GM23248 (cell line): ENCODE results near the gene ILK. TPM values are rescaled to one million over a fixed set of nuclear protein-coding genes. Genes with fewer than 3 reads are reported as not detected.

Source experiments
- DNase-seq: peaks from one replicate; pipeline ENCODE4 v3.0.0-alpha.2; 2015
- H2AFZ ChIP-seq: fragments of 200-600 bp; sonication (generic); 2 replicates; pipeline ENCODE4 v1.6.1; 2016; ENCODE audit warnings: antibody characterized with exemption
- H3F3A ChIP-seq: fragments of 200-600 bp; sonication (generic); 2 replicates; pipeline ENCODE4 v1.6.1; 2016; ENCODE audit warnings: mild to moderate bottlenecking, antibody characterized with exemption, mixed run types; ENCODE audit not compliant: insufficient read depth
- H3K27ac ChIP-seq: fragments of 200-600 bp; sonication (generic); 2 replicates; pipeline ENCODE4 v1.5.1; 2016; ENCODE audit warnings: mild to moderate bottlenecking
- H3K27me3 ChIP-seq: fragments of 200-600 bp; sonication (generic); replicated peaks from 2 replicates; pipeline ENCODE4 v1.6.1; 2016; ENCODE audit warnings: mild to moderate bottlenecking; ENCODE audit not compliant: insufficient read depth
- H3K36me3 ChIP-seq: fragments of 200-600 bp; sonication (generic); 2 replicates; pipeline ENCODE4 v1.6.1; 2016; ENCODE audit warnings: low read depth, mild to moderate bottlenecking
- H3K4me1 ChIP-seq: fragments of 200-600 bp; sonication (generic); 2 replicates; pipeline ENCODE4 v1.6.1; 2016; ENCODE audit warnings: mild to moderate bottlenecking; ENCODE audit not compliant: insufficient read depth
- H3K4me2 ChIP-seq: fragments of 200-600 bp; sonication (generic); one replicate; pipeline ENCODE4 v1.6.1; 2016; ENCODE audit warnings: mild to moderate bottlenecking; ENCODE audit not compliant: unreplicated experiment
- H3K4me3 ChIP-seq: fragments of 200-600 bp; sonication (generic); 2 replicates; pipeline ENCODE4 v1.5.1; 2016; ENCODE audit warnings: mild to moderate bottlenecking
- H3K79me2 ChIP-seq: fragments of 200-600 bp; sonication (generic); 2 replicates; pipeline ENCODE4 v1.6.1; 2016; ENCODE audit warnings: mild to moderate bottlenecking; ENCODE audit not compliant: insufficient read depth
- H3K9ac ChIP-seq: fragments of 200-600 bp; sonication (generic); 2 replicates; pipeline ENCODE4 v1.6.1; 2016; ENCODE audit warnings: mild to moderate bottlenecking
- H3K9me2 ChIP-seq: fragments of 200-600 bp; sonication (generic); 2 replicates; pipeline ENCODE4 v1.6.1; 2016; ENCODE audit warnings: mixed run types, mild to moderate bottlenecking, moderate library complexity; ENCODE audit not compliant: insufficient read depth
- H3K9me3 ChIP-seq: fragments of 200-600 bp; sonication (generic); one replicate; pipeline ENCODE4 v1.6.1; 2017; ENCODE audit warnings: low read depth
- H4K20me1 ChIP-seq: fragments of 200-600 bp; sonication (generic); 2 replicates; pipeline ENCODE4 v1.6.0; 2016; ENCODE audit not compliant: insufficient read depth
- EZH2 ChIP-seq: fragments of 200-600 bp; sonication (generic); IDR thresholded peaks from 2 replicates; pipeline ENCODE4 v1.6.1; 2018; ENCODE audit warnings: antibody characterized with exemption, mild to moderate bottlenecking; ENCODE audit not compliant: insufficient read depth, poor library complexity, severe bottlenecking
- EZH2phosphoT487 ChIP-seq: fragments of 200-600 bp; sonication (generic); IDR thresholded peaks from 2 replicates; pipeline ENCODE4 v1.6.1; 2018; ENCODE audit warnings: antibody characterized with exemption, moderate library complexity, mild to moderate bottlenecking, low read depth; ENCODE audit not compliant: insufficient read depth
- WGBS, 2 experiments: methylation state at CpG; one replicate each; pipeline ENCODE4 v1.1.6; 2015 to 2017; ENCODE audit warnings: low lambda C conversion rate in 2 of 2, low coverage in 1 of 2; ENCODE audit errors: missing lambda C conversion rate in 2 of 2; 5-methylcytosine and 5-hydroxymethylcytosine counted together
- in situ Hi-C: fragments of 300-500 bp; cut with MboI; formaldehyde crosslinking; loops from 2 replicates; pipeline ENCODE4 v1.15.0; 2020
- polyA plus RNA-seq: library from polyadenylated mRNA; unstranded; fragments of >200 nt; fragmentation: Nextera tagmentation; extraction: Ambion mirVana; gene quantifications from 2 replicates; pipeline ENCODE4 v1.2.1, GENCODE V29; 2016
- total RNA-seq: library from RNA; depleted of rRNA; stranded (reverse); fragments of >200 nt; shearing (Covaris generic); gene quantifications from 2 replicates; pipeline ENCODE4 v1.2.3, GENCODE V29; 2014

ILK gene
- total and polyA plus RNA-seq, 2 experiments from 2014 or later: 242 to 256 TPM

DNA sequence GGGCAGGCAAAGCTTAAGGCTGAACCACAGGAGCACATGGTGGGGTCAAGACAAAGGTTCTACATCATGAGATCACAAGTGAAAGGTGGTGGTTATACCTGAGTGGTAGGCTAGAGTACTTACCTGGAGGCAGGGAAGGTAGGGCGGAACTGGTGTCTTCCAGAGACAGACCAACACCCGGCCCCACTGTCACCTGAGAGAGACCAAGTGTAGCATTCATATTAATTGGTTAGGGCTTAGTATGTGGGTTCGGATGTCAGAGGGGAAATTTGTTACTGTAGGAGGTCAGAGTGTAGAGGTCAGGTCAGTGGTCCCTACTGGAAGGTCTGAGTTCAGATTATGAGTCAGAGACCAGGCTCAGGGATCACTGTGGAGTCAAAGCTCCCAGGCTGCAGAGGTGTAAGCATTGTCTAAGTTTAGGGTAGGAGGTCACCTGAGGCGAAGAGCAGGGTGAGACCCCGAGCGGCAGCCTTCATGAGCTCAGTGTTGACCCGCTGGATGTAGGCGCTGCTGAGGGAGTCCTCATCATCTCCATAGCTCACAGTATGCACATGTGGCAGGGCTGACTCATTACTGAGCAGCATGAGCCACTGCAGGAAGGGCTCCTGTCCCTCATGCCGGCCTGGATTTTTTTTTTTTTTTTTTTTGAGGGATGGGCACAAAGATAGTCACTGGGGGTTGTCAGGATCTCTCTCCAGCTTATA, 12.5 kb downstream of the ILK start:
- no peaks in the 10 kb centered on the region for H4K20me1 ChIP-seq
- H2AFZ ChIP-seq: no peak overlapping the region
- H3K79me2 ChIP-seq: peaks cover 22% of the 10 kb centered on the region
- peaks cover 27% of the 10 kb centered on the region for H3K4me1 ChIP-seq
- H3K27me3 ChIP-seq: no peaks in the 10 kb centered on the region
- in situ Hi-C loops: no loop called here
- TF ChIP-seq EZH2 (no peak), EZH2phosphoT487 (no peak)
- 81 to 83% methylated on average over 9 of the region's 9 CpGs for WGBS, 2 experiments
- DNase-seq: peak; percentile 66
- no peak overlapping the region for H3K27ac ChIP-seq
- H3K9me3 ChIP-seq: no peaks in the 10 kb centered on the region
- peaks cover 34% of the 10 kb centered on the region for H3F3A ChIP-seq
- H3K4me3 ChIP-seq: no peak overlapping the region
- no peaks in the 10 kb centered on the region for H3K9me2 ChIP-seq
- H3K9ac ChIP-seq: no peak overlapping the region
- H3K36me3 ChIP-seq: peaks cover 2% of the 10 kb centered on the region; the same call in 1 of the 2 replicates
- no peak overlapping the region for H3K4me2 ChIP-seq

DNA sequence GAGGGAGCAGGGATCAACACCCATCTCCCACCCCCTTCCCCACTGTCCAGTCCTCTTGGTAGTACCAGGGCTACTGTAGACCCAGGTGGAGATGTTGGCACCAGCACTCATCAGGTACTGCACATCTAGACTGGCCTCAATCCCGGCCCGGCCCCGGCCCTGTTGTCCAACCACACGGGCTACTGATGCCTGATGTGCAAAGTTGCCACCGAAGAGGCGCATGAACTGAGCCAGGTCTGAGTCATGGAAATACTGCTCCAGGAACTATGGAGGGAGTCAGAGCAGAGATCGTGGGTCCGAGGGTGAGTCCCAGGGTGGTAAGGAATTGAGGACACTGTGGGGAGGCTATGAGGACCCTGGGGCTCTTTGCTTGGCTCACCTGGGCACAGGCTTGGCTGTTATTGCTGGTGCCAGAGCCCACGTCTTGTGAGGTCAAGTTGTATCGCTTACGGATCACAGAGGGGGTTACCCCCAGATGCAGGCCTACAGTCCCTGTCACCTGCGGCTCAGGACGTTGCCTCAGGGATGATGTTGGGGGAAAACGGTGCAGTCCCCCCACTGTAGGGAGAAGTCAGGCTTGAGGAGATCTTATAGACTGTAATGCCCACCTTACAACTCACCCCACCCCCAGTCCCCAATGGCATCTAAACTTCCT, 13.1 kb downstream of the ILK start:
- H2AFZ ChIP-seq: no peak overlapping the region
- H3K79me2 ChIP-seq: peaks cover 16% of the 10 kb centered on the region
- peak; percentile 31 for DNase-seq
- peaks cover 31% of the 10 kb centered on the region for H3F3A ChIP-seq
- H3K9ac ChIP-seq: no peak overlapping the region
- H3K4me3 ChIP-seq: no peak overlapping the region
- no peaks in the 10 kb centered on the region for H3K9me3 ChIP-seq
- H3K4me1 ChIP-seq: peaks cover 25% of the 10 kb centered on the region
- H3K27me3 ChIP-seq: no peaks in the 10 kb centered on the region
- no peaks in the 10 kb centered on the region for H3K36me3 ChIP-seq
- H3K27ac ChIP-seq: 0 out of 2 replicates have a peak overlapping the region, but pooled peaks have one; percentile 8
- no peak overlapping the region for H3K4me2 ChIP-seq
- TF ChIP-seq EZH2: no peak
- TF ChIP-seq EZH2phosphoT487: no peak
- no peaks in the 10 kb centered on the region for H4K20me1 ChIP-seq
- no peaks in the 10 kb centered on the region for H3K9me2 ChIP-seq
- in situ Hi-C loops: no loop called here
- WGBS, 2 experiments: 88 to 93% methylated on average over 12 to 14 of the region's 14 CpGs

DNA sequence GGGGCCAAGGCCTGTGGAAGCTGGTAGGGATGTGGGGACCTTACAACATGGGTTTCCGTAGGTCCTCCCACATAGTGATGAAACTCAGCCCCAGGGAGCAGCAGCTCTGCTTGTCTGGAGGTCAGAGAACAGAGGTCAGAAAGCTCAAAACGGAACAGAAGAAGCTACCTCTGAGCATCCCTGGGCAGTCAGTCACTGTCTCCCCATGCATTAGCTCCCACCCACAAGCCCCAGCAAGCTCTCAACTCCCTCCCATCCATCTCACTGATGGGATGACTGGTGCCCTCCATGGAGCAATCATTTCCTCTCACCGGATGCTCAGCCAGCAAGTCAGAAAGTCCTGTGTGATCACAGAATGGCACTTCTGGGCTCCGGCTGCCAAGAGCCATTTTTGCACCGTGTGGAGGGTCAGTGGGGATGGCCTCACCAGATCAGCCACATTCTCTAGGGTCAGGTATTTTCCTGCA, 13.8 kb downstream of the ILK start:
- H3K27me3 ChIP-seq: no peaks in the 10 kb centered on the region
- H3K79me2 ChIP-seq: peaks cover 15% of the 10 kb centered on the region; the same call in 1 of the 2 replicates
- no peaks in the 10 kb centered on the region for H4K20me1 ChIP-seq
- peak overlapping the region; percentile 87 for H3K9ac ChIP-seq
- H3K9me2 ChIP-seq: no peaks in the 10 kb centered on the region
- TF ChIP-seq EZH2phosphoT487 (no peak), EZH2 (no peak)
- in situ Hi-C loops: no loop called here
- WGBS, 2 experiments: 48 to 56% methylated on average over 5 of the region's 5 CpGs
- H3K36me3 ChIP-seq: no peaks in the 10 kb centered on the region
- H3K4me2 ChIP-seq: peak overlapping the region; percentile 97
- H3K4me3 ChIP-seq: peak overlapping the region; percentile 84
- H2AFZ ChIP-seq: 0 out of 2 replicates have a peak overlapping the region, but pooled peaks have one; percentile 90
- H3K27ac ChIP-seq: peak overlapping the region; percentile 73; the same call in 1 of the 2 replicates
- peaks cover 31% of the 10 kb centered on the region for H3F3A ChIP-seq
- peak; percentile 59 for DNase-seq
- peaks cover 25% of the 10 kb centered on the region for H3K4me1 ChIP-seq
- H3K9me3 ChIP-seq: no peaks in the 10 kb centered on the region

DNA sequence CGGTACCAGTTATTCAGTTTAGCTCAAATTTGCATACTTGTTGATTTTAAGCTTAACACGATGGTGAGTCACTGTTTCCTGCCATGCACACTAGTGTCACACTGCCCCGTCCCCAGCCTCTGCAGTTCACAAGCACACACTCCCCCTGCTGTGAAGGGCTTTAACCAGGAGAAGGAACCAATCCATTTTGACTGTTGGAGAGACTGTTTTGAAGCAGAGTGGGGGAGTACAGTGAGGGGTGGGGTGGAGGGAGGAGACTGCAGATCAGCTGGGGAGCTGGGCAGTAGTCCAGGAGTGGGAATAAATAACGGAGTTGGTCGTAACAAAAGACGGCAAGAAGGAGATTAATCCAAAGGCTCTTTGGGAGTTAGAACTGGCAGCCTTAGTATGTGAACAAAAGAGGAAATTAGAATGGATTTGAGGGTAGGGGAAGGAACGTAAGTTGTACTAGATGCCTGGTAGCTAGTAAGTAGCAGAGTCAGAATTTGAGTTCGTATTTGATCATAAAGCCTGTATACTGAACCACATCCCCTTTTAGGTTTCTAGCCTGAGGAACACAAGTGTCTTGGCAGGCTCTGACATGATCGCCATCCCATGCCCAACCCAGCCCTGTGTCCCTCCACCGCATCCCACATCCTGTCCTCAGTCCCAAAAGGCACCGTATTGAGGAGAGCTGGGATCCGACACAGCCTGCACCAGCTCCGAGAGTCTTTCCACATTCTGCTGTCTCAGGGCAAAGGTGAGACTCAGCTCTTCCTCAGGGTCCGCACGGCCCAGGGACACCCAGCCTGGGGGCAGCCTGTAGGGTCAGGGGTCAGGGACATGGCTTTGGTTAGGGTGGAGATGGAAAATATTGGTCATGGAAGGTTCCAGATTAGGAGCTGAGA, 14.8 kb downstream of the ILK start:
- peaks cover 21% of the 10 kb centered on the region for H3F3A ChIP-seq
- peak; percentile 90 for DNase-seq
- TF ChIP-seq EZH2: no peak
- TF ChIP-seq EZH2phosphoT487: no peak
- no peaks in the 10 kb centered on the region for H3K36me3 ChIP-seq
- 2 to 3% methylated on average over 15 of the region's 15 CpGs for WGBS, 2 experiments
- peak overlapping the region; percentile 97 for H3K4me2 ChIP-seq
- H4K20me1 ChIP-seq: no peaks in the 10 kb centered on the region
- H2AFZ ChIP-seq: peak overlapping the region; percentile 90
- H3K9me2 ChIP-seq: no peaks in the 10 kb centered on the region
- in situ Hi-C loops: no loop called here
- H3K9ac ChIP-seq: peak overlapping the region; percentile 87
- peaks cover 15% of the 10 kb centered on the region; the same call in 1 of the 2 replicates for H3K79me2 ChIP-seq
- peak overlapping the region; percentile 73 for H3K27ac ChIP-seq
- no peaks in the 10 kb centered on the region for H3K27me3 ChIP-seq
- H3K4me3 ChIP-seq: peak overlapping the region; percentile 84
- peaks cover 18% of the 10 kb centered on the region for H3K4me1 ChIP-seq
- no peaks in the 10 kb centered on the region for H3K9me3 ChIP-seq
